SK-N-SH treated with all-trans-retinoic acid at 6 μM for 48 hours (cell line): ENCODE results near the gene PTPRH.

Experiments used
- ATAC-seq: fragments of 200-7000 bp; cut with Tn5 transposase; 3 replicates; pipeline ENCODE4 v1.9.1; 2020; ENCODE audit warnings: mild to moderate bottlenecking, moderate library complexity
- ARNTL ChIP-seq: fragments of 450-650 bp; formaldehyde crosslinking; IDR thresholded peaks from 2 replicates; pipeline ENCODE4 v1.5.0; 2020; ENCODE audit warnings: low read depth, mild to moderate bottlenecking, moderate library complexity, borderline replicate concordance
- BACH2 ChIP-seq: fragments of 250-450 bp; sonication (Bioruptor Pico); IDR thresholded peaks from 2 replicates; pipeline ENCODE4 v1.9.0; 2021; ENCODE audit warnings: mild to moderate bottlenecking, borderline replicate concordance
- CREB5 ChIP-seq: fragments of 250-450 bp; sonication (Bioruptor Pico); IDR thresholded peaks from 2 replicates; pipeline ENCODE4 v1.5.1; 2020; ENCODE audit warnings: low read depth, mild to moderate bottlenecking, moderate library complexity
- CSDC2 ChIP-seq: fragments of 250-450 bp; sonication (Bioruptor Pico); IDR thresholded peaks from 2 replicates; pipeline ENCODE4 v1.5.0; 2020; ENCODE audit warnings: mild to moderate bottlenecking, moderate library complexity
- CSRNP3 ChIP-seq: fragments of 250-450 bp; sonication (Bioruptor Pico); IDR thresholded peaks from 2 replicates; pipeline ENCODE4 v1.5.1; 2021; ENCODE audit warnings: mild to moderate bottlenecking, moderate library complexity
- ESRRG ChIP-seq: fragments of 250-450 bp; sonication (Bioruptor Pico); IDR thresholded peaks from 2 replicates; pipeline ENCODE4 v1.6.1; 2021; ENCODE audit warnings: mild to moderate bottlenecking
- GLIS3 ChIP-seq: fragments of 250-450 bp; sonication (Bioruptor Pico); IDR thresholded peaks from 2 replicates; pipeline ENCODE4 v1.5.0; 2020; ENCODE audit warnings: mild to moderate bottlenecking, moderate library complexity
- ISL1 ChIP-seq: fragments of 250-450 bp; sonication (Bioruptor Pico); IDR thresholded peaks from 2 replicates; pipeline ENCODE4 v2.1.2; 2022; ENCODE audit warnings: mild to moderate bottlenecking, moderate library complexity
- POU6F1 ChIP-seq: fragments of 250-450 bp; sonication (Bioruptor Pico); IDR thresholded peaks from 2 replicates; pipeline ENCODE4 v1.8.0; 2021; ENCODE audit warnings: low read depth, mild to moderate bottlenecking, moderate library complexity, borderline replicate concordance
- PPARA ChIP-seq: fragments of 250-450 bp; sonication (Bioruptor Pico); IDR thresholded peaks from 2 replicates; pipeline ENCODE4 v1.5.0; 2020; ENCODE audit warnings: mild to moderate bottlenecking, borderline replicate concordance
- RARB ChIP-seq: fragments of 250-450 bp; sonication (Bioruptor Pico); IDR thresholded peaks from 2 replicates; pipeline ENCODE4 v1.8.0; 2021; ENCODE audit warnings: mild to moderate bottlenecking, moderate library complexity
- SNAI2 ChIP-seq: fragments of 250-450 bp; sonication (Bioruptor Pico); IDR thresholded peaks from 2 replicates; pipeline ENCODE4 v1.5.0; 2020; ENCODE audit warnings: mild to moderate bottlenecking, moderate library complexity
- TCF4 ChIP-seq: fragments of 250-450 bp; sonication (Bioruptor Pico); IDR thresholded peaks from 2 replicates; pipeline ENCODE4 v1.8.0; 2021; ENCODE audit warnings: mild to moderate bottlenecking, moderate library complexity, borderline replicate concordance
- ZFP30 ChIP-seq: fragments of 450-650 bp; formaldehyde crosslinking; IDR thresholded peaks from 2 replicates; pipeline ENCODE4 v1.5.0; 2022; ENCODE audit warnings: mild to moderate bottlenecking, moderate library complexity
- ZNF565 ChIP-seq: fragments of 450-650 bp; formaldehyde crosslinking; conservative IDR thresholded peaks from 2 replicates; pipeline ENCODE4 v1.5.0; 2020; ENCODE audit warnings: low read depth, mild to moderate bottlenecking, moderate library complexity
- ZNF70 ChIP-seq: fragments of 450-650 bp; formaldehyde crosslinking; IDR thresholded peaks from 2 replicates; pipeline ENCODE4 v1.5.0; 2020; ENCODE audit warnings: mild to moderate bottlenecking, moderate library complexity
- ZNF8 ChIP-seq: fragments of 450-650 bp; formaldehyde crosslinking; IDR thresholded peaks from 2 replicates; pipeline ENCODE4 v1.5.0; 2020; ENCODE audit warnings: mild to moderate bottlenecking, moderate library complexity
- TF ChIP-seq, protein P1 (sequence below): fragments of 250-450 bp; sonication (Bioruptor Pico); IDR thresholded peaks from 2 replicates; pipeline ENCODE4 v1.8.0; 2020; ENCODE audit warnings: mild to moderate bottlenecking, moderate library complexity, borderline replicate concordance
- TF ChIP-seq, protein P2 (sequence below): fragments of 250-450 bp; sonication (Bioruptor Pico); IDR thresholded peaks from 2 replicates; pipeline ENCODE4 v1.5.0; 2020; ENCODE audit warnings: mild to moderate bottlenecking, moderate library complexity

PTPRH gene

GRCh38 chr19:55146078-55146704 is 63.1 kb downstream of the PTPRH start:
- TF ChIP-seq, protein P1, sequence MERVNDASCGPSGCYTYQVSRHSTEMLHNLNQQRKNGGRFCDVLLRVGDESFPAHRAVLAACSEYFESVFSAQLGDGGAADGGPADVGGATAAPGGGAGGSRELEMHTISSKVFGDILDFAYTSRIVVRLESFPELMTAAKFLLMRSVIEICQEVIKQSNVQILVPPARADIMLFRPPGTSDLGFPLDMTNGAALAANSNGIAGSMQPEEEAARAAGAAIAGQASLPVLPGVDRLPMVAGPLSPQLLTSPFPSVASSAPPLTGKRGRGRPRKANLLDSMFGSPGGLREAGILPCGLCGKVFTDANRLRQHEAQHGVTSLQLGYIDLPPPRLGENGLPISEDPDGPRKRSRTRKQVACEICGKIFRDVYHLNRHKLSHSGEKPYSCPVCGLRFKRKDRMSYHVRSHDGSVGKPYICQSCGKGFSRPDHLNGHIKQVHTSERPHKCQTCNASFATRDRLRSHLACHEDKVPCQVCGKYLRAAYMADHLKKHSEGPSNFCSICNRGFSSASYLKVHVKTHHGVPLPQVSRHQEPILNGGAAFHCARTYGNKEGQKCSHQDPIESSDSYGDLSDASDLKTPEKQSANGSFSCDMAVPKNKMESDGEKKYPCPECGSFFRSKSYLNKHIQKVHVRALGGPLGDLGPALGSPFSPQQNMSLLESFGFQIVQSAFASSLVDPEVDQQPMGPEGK: no peak
- no peak for TF ChIP-seq ZNF70 (CRISPR knock-in tag)
- peak; percentile 11; the same call in 2 of the 3 replicates for ATAC-seq

GRCh38 chr19:55145232-55145631 is 64.1 kb downstream of the PTPRH start:
- no peak for ATAC-seq
- TF ChIP-seq SNAI2 (no peak), BACH2 (no peak), CREB5 (CRISPR knock-in tag) (no peak), ZNF8 (CRISPR knock-in tag) (no peak), ESRRG (CRISPR knock-in tag) (no peak), CSDC2 (CRISPR knock-in tag) (no peak), POU6F1 (CRISPR knock-in tag) (no peak), CSRNP3 (CRISPR knock-in tag) (no peak), ISL1 (no peak), ZNF565 (CRISPR knock-in tag) (no peak), TCF4 (CRISPR knock-in tag) (no peak), PPARA (CRISPR knock-in tag) (no peak), ARNTL (no peak), RARB (CRISPR knock-in tag) (no peak), ZFP30 (CRISPR knock-in tag) (no peak)
- TF ChIP-seq, protein P1: no peak

GRCh38 chr19:55141696-55142095 is 67.6 kb downstream of the PTPRH start:
- TF ChIP-seq, protein P2, sequence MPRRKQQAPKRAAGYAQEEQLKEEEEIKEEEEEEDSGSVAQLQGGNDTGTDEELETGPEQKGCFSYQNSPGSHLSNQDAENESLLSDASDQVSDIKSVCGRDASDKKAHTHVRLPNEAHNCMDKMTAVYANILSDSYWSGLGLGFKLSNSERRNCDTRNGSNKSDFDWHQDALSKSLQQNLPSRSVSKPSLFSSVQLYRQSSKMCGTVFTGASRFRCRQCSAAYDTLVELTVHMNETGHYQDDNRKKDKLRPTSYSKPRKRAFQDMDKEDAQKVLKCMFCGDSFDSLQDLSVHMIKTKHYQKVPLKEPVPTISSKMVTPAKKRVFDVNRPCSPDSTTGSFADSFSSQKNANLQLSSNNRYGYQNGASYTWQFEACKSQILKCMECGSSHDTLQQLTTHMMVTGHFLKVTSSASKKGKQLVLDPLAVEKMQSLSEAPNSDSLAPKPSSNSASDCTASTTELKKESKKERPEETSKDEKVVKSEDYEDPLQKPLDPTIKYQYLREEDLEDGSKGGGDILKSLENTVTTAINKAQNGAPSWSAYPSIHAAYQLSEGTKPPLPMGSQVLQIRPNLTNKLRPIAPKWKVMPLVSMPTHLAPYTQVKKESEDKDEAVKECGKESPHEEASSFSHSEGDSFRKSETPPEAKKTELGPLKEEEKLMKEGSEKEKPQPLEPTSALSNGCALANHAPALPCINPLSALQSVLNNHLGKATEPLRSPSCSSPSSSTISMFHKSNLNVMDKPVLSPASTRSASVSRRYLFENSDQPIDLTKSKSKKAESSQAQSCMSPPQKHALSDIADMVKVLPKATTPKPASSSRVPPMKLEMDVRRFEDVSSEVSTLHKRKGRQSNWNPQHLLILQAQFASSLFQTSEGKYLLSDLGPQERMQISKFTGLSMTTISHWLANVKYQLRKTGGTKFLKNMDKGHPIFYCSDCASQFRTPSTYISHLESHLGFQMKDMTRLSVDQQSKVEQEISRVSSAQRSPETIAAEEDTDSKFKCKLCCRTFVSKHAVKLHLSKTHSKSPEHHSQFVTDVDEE: no peak
- no peak for TF ChIP-seq GLIS3 (CRISPR knock-in tag)
- no peak for TF ChIP-seq CSDC2 (CRISPR knock-in tag)
- no peak for TF ChIP-seq ARNTL
- TF ChIP-seq, all 23 proteins: peak for 0
- ATAC-seq: 0 out of 3 replicates have a peak, but pooled peaks have one; percentile 4
